GM10248 (cell line): ENCODE results near the gene OR6S1.
A peak's percentile ranks its signal among the peaks of the same experiment; 100 is the strongest.

Experiments
- CTCF ChIA-PET: fragments of 300-600 bp; sonication (Branson Sonifier 250); formaldehyde crosslinking; extraction: SDS; loops from one replicate; lab custom pipeline; 2021; ENCODE audit warnings: antibody characterized with exemption; lab: Yijun Ruan, JAX
- POLR2A ChIA-PET: fragments of 350-650 bp; sonication (Branson Sonifier 250); formaldehyde crosslinking; extraction: SDS; loops from one replicate; lab custom pipeline; 2020; ENCODE audit warnings: antibody characterized with exemption; lab: Yijun Ruan, JAX
- DNase-seq: peaks from one replicate; pipeline ENCODE4 v3.0.0; 2012; ENCODE audit errors: extremely low spot score
- TF ChIP-seq, protein P1 (sequence below): IDR thresholded peaks from 2 replicates; pipeline ENCODE4 v1.5.1; 2012; ENCODE audit warnings: mild to moderate bottlenecking, low read depth; ENCODE audit errors: extremely low read depth, missing control alignments, control extremely low read depth

The OR6S1 gene

DNA sequence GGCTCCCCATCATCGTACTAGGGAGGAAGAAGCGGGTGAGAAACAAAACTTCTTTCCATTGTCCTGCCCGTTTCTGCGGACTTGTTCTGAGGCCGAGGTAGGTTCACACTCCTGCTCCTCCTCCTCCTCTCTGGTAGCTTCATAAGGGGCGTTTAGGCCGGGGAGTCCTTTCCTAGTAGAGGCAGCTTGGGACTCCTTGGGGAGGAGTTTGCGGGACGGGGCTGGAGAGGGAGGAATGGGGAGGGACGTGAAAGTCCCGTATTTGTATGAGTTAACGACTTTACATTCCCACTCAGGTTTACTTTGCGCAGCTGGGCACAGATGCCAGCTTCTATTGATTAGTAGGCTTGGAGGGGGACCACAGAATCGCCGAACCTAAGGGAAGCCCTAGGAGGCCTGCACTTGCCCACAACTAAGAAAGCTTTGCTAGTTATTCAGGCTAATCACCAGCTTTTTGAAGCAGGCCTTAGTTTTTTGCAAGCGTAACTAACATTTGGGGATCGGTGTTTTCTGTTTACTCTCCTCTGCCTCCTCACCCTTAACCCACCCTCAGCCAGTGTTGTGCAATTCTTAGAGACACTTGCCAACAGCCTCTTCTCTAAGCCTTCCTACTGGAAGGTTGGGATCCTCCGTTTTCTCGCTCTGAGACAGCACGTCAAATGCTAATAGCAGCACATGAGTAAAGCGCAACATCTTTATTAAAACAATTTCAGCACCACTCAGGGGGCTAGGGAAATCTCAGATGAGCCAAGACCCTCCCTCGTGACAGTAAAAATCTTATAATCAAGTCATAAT is 43.4 kb upstream of the OR6S1 start:
- no peak for DNase-seq
- TF ChIP-seq, protein P1, sequence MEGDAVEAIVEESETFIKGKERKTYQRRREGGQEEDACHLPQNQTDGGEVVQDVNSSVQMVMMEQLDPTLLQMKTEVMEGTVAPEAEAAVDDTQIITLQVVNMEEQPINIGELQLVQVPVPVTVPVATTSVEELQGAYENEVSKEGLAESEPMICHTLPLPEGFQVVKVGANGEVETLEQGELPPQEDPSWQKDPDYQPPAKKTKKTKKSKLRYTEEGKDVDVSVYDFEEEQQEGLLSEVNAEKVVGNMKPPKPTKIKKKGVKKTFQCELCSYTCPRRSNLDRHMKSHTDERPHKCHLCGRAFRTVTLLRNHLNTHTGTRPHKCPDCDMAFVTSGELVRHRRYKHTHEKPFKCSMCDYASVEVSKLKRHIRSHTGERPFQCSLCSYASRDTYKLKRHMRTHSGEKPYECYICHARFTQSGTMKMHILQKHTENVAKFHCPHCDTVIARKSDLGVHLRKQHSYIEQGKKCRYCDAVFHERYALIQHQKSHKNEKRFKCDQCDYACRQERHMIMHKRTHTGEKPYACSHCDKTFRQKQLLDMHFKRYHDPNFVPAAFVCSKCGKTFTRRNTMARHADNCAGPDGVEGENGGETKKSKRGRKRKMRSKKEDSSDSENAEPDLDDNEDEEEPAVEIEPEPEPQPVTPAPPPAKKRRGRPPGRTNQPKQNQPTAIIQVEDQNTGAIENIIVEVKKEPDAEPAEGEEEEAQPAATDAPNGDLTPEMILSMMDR, result no peak
- POLR2A ChIA-PET, result interaction anchor here (1.2 kb wide), 1 partner anchor 342 kb away, joined by 3 read pairs; no protein-coding TSS in a partner anchor
- CTCF ChIA-PET, result interaction anchor here (1.0 to 13.8 kb wide), 11 partner anchors 14 to 357 kb away, joined by 3 to 199 read pairs (median 5); no protein-coding TSS in a partner anchor

DNA sequence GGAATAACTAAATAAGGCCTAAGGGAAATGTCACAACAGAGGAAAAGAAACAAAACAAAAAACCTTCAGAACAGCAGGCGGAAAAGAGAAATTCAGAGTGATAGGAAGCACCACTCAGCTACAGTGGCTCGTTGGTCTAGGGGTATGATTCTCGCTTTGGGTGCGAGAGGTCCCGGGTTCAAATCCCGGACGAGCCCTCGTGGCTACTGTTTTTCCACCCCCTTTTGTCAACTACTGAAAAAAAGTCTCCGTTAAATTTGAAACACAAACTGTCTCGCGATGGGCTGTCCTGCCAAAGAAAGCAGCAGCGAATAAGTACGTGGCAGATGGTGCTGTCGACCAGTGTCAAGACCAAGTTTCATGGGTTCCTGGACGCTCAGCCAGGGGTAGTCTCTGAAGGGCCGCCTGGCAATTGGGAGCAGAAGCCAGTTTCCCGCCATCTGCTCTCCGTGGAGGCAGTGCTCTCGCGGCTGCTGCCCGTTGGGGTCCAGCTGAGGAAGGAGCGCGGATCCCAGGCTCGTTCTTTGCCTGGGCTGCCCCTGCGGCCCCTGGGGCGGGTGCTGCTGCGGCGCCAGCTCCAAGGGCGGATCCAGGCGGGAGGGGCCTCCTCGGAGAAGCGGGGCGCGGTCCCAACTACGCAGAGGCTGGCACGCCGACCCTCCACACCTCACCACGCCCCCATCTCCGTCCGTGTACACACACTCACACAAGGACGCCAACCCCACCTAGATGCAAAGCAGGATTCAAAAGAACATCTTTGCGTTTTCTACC is 42.6 kb upstream of the OR6S1 start, which contains the start of gene RNASE4:
Gene RNASE4 (plus strand): TSS at position 670 of the 771 bp plus-strand sequence. CDS start 14,812 bp downstream, outside the sequence.
- CTCF ChIA-PET, result interaction anchor here (0.7 to 13.8 kb wide), 16 partner anchors 13 to 357 kb away, joined by 3 to 199 read pairs (median 5); no protein-coding TSS in a partner anchor
- TF ChIP-seq, protein P1, result no peak
- DNase-seq, result peak; percentile 59
- POLR2A ChIA-PET, result interaction anchor here (0.6 to 1.4 kb wide), 5 partner anchors 13 to 341 kb away, joined by 3 to 6 read pairs (median 3); no protein-coding TSS in a partner anchor

DNA sequence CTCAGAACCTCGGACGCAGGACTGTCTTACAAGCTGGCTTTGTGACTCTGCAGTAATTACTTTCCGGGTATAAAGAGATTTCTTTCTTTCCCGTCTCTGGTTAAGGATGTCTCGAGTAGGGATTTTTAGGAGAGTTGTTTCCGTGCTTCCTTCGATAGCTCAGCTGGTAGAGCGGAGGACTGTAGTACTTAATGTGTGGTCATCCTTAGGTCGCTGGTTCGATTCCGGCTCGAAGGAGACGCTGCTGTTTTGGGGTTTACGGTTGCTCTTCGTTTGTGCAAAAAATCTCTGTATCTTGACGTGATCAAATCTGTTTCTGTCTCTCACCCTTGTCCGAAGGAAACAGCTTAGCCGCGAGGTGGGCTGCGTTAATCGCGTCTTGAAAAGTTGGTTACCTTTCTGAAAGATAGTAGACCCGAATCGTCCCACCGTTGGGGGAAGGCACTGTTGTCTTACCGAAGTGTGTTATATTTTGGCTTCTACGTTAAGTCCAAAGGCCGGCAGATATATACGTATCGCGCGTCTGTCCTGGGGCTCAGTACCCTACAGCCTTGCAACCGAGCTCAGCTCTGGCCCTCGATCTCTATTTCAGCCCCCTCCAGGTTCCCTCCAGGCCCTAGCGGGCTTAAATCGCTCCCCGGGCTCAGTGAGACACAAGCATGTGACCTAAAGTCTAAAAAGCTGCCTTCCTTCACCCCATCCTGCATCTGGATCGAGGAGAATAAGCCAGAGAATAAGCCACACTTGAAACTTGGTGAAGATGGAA is 41.8 kb upstream of the OR6S1 start:
- TF ChIP-seq, protein P1, result no peak
- peak; percentile 49 for DNase-seq
- ChIA-PET POLR2A (interaction anchor here (0.6 to 1.8 kb wide), 5 partner anchors 12 to 341 kb away, joined by 3 to 13 read pairs (median 5); partner anchors contain the start of gene PARP2), CTCF (interaction anchor here (0.7 to 13.8 kb wide), 14 partner anchors 14 to 356 kb away, joined by 3 to 199 read pairs (median 5); no protein-coding TSS in a partner anchor)

DNA sequence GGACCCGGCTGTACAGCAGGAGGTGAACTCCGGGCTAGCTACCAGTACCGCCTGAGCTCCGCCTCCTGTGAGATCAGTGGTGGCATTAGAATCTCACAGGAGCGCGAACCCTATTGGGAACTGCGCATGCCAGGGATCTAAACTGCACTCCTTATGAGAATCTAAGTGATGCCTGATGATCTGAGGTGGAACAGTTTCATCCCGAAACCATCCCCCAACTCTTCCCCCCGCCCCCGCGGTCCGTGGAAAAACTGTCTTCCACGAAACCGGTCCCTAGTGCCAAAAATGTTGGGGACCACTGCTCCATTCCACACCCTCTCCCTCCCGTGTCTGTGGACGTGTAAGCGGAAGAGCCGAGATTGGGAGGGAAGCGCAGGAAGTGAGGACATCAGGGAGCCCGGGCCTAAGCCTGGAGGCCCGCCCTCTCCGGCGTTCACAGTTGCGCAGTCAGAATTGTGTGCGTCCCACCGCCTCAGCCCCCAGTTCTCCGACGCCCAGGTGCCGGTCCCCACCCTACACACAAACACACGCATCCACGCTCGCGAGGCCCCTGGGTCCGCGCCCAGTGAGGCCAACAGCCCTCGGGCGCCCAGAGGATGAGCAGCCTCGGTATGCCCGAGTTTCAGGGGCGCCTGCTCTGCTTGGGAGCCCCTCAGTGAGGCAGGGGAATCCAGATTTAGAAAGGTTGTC is 41.1 kb upstream of the OR6S1 start:
- POLR2A ChIA-PET, result interaction anchor here (1.0 to 1.8 kb wide), 4 partner anchors 69 to 340 kb away, joined by 3 to 13 read pairs (median 6); partner anchors contain the start of gene PARP2
- DNase-seq, result peak; percentile 84
- TF ChIP-seq, protein P1, result no peak
- CTCF ChIA-PET, result interaction anchor here (1.0 to 13.8 kb wide), 13 partner anchors 9 to 355 kb away, joined by 3 to 199 read pairs (median 8); no protein-coding TSS in a partner anchor

DNA sequence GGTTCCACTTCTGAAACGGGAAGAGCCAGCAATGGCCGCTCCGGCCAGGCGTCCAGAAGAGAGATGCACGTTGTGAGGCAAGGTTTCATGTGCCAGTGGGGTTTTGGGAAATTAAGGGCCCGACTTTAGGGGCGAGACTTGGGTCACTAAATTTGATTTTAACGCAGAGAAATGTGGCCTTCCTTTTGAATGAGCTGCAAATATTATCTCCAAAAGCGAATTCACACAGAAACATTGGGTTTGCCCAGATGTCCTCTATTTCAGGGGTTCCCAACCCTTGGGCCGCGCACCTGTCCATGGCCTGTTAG is 40.6 kb upstream of the OR6S1 start:
- TF ChIP-seq, protein P1, result no peak
- ChIA-PET CTCF (interaction anchor here (0.8 to 13.8 kb wide), 14 partner anchors 9 to 355 kb away, joined by 3 to 199 read pairs (median 7); no protein-coding TSS in a partner anchor), POLR2A (interaction anchor here (0.6 to 2.6 kb wide), 6 partner anchors 14 to 593 kb away, joined by 3 to 16 read pairs (median 5); partner anchors contain the start of gene PARP2)
- DNase-seq, result no peak
